CD4-positive, alpha-beta T cell treated with Interleukin-6 at 100 ng/mL for 8 hours (primary cell): Measurements from ENCODE around the gene THRAP3.

Source experiments
- DNase-seq: peaks from one replicate; pipeline ENCODE4 v3.0.0-alpha.2; 2020; ENCODE audit warnings: mixed read lengths, low spot score

Gene THRAP3

GRCh38 chr1:36324353-36324703, 100.1 kb downstream of the THRAP3 start:
- no peak for DNase-seq

DNA sequence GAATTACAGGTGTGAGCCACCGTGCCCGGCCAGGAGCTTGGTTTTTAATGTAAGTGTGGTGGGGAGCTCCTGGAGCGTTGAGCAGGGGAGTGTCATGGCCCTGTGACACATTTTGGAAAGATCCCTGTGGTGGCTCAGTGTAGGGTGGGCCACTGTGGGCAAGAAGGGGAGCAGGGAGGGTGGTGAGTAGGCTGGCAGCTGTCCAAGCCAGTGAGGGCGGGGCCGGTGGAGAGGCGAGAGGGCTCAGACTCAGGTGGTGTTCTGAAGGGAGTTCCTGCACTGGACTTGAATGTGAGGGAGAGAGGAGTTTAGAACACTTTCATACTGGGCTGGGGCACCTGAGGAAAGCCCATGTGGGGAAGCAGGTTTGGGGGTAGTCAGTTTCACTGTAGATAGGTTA, 102.3 kb downstream of the THRAP3 start:
- no peak for DNase-seq

- DNase-seq: no peak
Measured at GRCh38 chr1:36327421-36328087, 103.3 kb downstream of the THRAP3 start.

DNA sequence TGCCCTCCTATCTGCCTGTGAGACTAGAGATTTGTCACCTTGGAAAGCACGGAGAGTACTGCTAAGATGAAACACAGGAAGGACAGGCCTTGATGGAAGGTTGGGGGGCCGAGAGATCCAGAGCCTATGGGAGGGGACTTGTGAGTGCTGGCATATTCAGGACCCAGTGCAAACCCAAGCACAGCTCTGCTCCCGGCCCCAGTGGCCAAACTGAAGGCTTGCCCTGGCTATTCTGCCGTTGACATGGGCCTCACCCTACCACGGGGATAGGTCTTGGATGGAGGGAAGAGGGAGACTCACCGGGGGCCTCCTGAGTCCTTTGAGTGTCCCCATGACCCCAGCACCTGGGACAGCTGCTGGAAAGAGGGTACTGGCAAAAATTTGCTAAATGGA, 103.8 kb downstream of the THRAP3 start:
- DNase-seq: no peak

DNA sequence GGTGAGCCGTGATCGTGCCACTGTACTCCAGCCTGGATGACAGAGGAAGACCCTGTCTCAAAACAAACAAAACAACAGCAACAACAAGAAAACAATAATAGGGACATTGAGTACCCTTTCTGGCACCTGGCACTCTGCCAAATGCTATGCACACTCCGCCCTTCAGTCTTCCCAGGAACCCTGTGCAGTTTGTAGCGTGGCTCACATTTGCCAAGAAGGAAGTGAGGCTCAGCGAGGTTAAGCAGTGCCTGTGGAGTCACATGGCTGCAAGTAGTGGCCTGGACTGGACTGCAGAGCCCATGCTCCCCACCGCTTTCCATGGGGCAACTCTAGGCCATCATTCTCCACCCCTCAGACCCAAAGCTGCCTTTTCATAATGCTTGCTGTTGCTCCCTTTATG, 104.5 kb downstream of the THRAP3 start:
- DNase-seq: no peak

- no peak for DNase-seq
Measured at GRCh38 chr1:36329817-36330216, 105.6 kb downstream of the THRAP3 start.

DNA sequence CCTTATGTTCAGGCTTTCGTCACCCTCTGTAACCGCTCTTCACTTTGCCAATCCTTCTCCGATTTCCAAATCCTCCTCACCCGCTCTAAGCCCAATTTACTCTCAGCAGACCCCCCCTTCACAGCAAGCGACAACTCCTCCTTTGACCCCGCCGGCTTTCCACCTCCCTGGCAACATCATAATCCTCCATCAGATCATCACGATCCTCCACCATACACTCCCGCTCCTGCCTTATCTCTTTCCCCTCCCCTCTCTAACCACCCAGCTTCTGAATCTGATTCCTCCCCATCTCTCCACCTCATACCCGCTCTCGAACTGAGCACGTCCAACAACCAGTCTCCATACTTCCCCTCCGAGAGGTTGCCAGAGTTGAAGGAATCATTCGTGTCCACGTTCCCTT, 106.7 kb downstream of the THRAP3 start:
- DNase-seq: no peak

DNA sequence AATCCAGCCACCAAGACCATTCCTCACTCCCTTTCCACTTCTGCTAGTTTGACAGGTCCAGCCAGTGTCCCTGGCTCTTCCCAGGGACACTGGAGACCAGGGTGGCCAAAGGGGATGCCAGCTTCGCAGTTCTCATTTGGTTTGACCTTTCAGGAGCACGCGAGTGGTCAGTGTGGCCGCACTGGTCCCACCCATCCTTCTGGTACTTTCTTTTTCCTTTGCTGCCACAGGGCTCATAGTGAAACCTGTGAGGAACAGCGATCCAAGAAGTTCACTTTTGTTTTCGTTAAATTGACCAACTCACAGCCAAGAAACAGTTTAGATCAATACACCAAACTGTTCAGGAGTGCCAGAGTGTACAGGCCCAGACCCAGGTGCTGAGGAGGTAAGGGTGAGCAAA, 113.6 kb downstream of the THRAP3 start:
- DNase-seq: no peak

GRCh38 chr1:36339215-36339614, 115.0 kb downstream of the THRAP3 start:
- DNase-seq: no peak

GRCh38 chr1:36339615-36340014, 115.4 kb downstream of the THRAP3 start:
- DNase-seq: no peak

- DNase-seq: no peak
Measured at GRCh38 chr1:36341626-36342320, 117.5 kb downstream of the THRAP3 start.

DNA sequence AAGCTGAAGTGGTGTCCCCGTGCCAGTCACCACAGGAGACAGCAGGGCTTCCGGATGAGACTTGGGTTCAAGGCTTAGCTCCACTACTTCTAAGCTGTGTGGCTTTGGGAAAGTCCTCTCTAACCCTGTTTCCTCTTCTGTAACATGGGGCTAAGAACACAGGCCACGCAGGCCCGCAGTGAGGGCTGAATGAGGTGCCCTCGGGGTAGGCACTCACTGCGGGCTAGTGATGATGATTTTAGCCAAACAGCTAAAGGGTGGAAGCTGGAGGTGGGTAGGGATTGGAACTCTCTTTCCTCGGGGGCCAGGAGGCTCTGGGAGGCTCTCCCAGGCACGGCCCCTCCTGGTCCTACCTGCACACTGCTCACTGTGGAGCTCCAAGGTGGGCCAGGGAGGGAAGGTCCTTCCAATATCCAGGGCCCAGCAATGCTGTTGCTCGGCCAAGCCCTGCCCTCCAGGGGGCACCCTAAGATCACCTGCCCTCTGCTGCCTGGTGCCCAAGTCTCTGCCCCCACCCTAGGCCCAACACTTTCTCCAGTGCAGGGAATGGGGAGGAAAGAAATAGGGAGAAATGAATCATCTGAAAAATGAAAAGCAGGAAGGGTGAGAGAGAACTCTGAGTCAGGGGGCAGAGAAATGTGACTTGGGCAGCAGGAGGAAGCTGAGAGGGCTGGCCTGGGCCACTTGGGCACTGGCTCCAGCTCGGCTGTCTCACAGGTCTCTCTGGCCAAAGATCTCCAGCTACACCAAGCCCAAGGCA, 118.4 kb downstream of the THRAP3 start:
- DNase-seq: peak; percentile 57

DNA sequence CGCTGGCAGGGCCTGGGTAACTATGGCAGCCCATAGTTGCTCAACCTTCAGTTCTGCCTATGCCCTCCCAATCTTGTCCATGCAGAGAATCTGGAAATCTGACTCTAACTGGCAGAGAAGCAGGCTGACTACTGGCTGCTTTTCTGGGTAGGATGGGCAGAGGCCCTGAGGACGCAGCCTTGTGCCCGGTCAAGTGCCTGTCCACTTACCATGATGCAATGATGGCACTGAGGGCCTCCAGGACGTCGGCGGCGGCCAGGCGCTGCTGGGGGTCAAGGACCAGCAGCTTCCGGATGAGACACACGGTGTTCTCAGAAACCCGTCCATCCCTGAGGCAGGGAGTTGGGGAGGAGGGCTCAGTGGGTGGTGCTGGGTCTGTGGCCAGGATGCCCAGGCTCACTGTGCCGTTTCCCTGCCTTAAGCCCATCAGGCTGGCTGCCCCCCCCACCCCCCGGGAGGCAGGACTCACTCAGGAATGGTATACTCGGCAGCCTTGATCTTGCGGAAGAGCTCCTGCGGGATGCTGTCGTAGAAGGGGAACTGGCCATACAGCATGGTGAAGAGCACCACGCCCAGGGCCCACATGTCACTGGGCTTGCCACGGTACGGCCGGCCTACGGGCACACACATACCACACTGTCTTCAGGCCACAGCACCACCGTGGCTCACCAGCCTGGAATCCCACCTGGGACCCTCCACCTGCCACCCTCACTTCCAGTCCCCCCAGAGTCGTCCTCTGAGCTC, 119.6 kb downstream of the THRAP3 start:
- no peak for DNase-seq

GRCh38 chr1:36344395-36344680, 120.1 kb downstream of the THRAP3 start:
- no peak for DNase-seq

- no peak for DNase-seq
Measured at GRCh38 chr1:36345353-36345752, 121.1 kb downstream of the THRAP3 start.

- no peak for DNase-seq
Measured at GRCh38 chr1:36346741-36347370, 122.6 kb downstream of the THRAP3 start.

DNA sequence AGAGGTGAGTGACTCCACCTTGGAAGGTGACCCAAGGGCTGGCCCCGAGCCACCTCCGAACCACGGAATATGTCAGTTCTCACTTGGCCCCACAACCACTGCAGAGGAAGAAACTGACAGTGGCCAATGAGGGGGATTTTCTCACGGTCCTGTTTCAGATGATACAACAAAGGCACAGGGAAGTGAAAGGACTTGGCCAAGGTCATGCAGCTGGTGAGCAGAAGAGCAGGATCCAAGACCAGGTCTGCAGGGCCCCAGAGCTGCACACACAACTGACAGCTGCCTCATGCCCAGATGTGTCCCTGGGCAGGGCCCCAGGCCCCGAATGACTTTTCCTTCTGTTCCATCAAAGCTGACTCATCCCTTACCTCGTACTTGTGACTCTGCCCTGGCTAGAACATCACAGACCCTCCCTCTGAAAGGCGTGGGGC, 125.0 kb downstream of the THRAP3 start:
- DNase-seq: no peak

GRCh38 chr1:36349839-36350238, 125.6 kb downstream of the THRAP3 start:
- DNase-seq: no peak

DNA sequence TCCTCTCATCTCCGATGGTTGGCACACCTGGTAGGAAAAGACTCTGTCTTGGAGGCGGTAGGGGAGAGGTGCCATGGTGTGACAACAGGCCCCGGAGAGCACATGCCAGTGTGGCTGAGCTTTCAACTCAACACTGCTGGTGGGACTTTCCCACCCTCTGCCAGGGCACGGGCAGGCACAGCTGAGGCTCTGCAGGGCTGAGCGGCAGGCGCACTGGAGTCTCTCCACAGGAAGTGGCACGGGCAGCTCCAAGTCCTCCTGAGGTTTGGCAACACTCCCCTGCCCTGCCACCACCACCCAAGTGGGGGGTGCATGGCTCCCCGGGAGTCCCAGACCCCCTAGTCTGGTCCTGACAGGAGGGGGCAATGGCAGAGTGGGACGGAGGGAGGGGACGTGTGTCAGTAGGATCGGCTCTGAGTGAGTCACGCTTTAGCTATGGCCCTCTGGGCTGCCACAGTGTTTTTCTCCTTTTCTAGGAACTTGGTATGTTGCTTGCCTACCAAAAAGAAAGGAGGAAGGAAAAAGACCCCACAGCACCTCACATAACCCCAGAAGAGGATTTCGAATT, 126.5 kb downstream of the THRAP3 start:
- peak; percentile 57 for DNase-seq

- no peak for DNase-seq
Measured at GRCh38 chr1:36351227-36351977, 127.2 kb downstream of the THRAP3 start.
